HEK293 (cell line): Measurements from ENCODE around the gene PLK5.

Source experiments
- BCL11A ChIP-seq: fragments of 450-650 bp; formaldehyde crosslinking; IDR thresholded peaks from 2 replicates; pipeline ENCODE4 v1.5.1; 2016; ENCODE audit warnings: low read depth, missing biosample characterization, missing genetic modification characterization
- ZNF221 ChIP-seq: fragments of 450-650 bp; formaldehyde crosslinking; IDR thresholded peaks from 2 replicates; pipeline ENCODE4 v1.5.1; 2017; ENCODE audit warnings: missing biosample characterization, missing genetic modification characterization, borderline replicate concordance
- ZNF274 ChIP-seq, 2 experiments: fragments of 200-500 bp in 1 of 2; fragments of 450-650 bp in 1 of 2; sonication (Bioruptor generic) in 1 of 2; formaldehyde crosslinking in 1 of 2; IDR thresholded peaks; 2 replicates each; pipeline versions ENCODE4 v1.5.1 to v1.6.1; 2014 to 2016; ENCODE audit warnings: borderline replicate concordance in 1 of 2, inconsistent platforms in 1 of 2, low read length in 1 of 2, missing biosample characterization in 1 of 2, missing genetic modification characterization in 1 of 2
- ZNF747 ChIP-seq: fragments of 450-650 bp; formaldehyde crosslinking; IDR thresholded peaks from 2 replicates; pipeline ENCODE4 v1.5.1; 2016; ENCODE audit warnings: missing biosample characterization, missing genetic modification characterization
- TF ChIP-seq, protein P1 (sequence below): fragments of 450-650 bp; formaldehyde crosslinking; IDR thresholded peaks from 2 replicates; pipeline ENCODE4 v1.5.1; 2016; ENCODE audit warnings: missing biosample characterization, missing genetic modification characterization
- TF ChIP-seq, protein P2 (sequence below): fragments of 450-650 bp; formaldehyde crosslinking; IDR thresholded peaks from 2 replicates; pipeline ENCODE4 v1.5.1; 2016; ENCODE audit warnings: missing biosample characterization, missing genetic modification characterization
- TF ChIP-seq, protein P3 (sequence below): sonication (generic); formaldehyde crosslinking; IDR thresholded peaks from 2 replicates; pipeline ENCODE4 v1.8.1; 2022; ENCODE audit warnings: mild to moderate bottlenecking, moderate library complexity, missing genetic modification reagents
- TF ChIP-seq, protein P4 (sequence below): fragments of 450-650 bp; formaldehyde crosslinking; IDR thresholded peaks from 2 replicates; pipeline ENCODE4 v1.5.1; 2016; ENCODE audit warnings: missing biosample characterization, missing genetic modification characterization
- TF ChIP-seq, protein P5 (sequence below): fragments of 450-650 bp; formaldehyde crosslinking; IDR thresholded peaks from 2 replicates; pipeline ENCODE4 v1.5.1; 2016; ENCODE audit warnings: missing biosample characterization, missing genetic modification characterization
- TF ChIP-seq, protein P6 (sequence below): fragments of 450-650 bp; formaldehyde crosslinking; IDR thresholded peaks from 2 replicates; pipeline ENCODE4 v1.5.1; 2016; ENCODE audit warnings: missing biosample characterization, missing genetic modification characterization, borderline replicate concordance

DNA sequence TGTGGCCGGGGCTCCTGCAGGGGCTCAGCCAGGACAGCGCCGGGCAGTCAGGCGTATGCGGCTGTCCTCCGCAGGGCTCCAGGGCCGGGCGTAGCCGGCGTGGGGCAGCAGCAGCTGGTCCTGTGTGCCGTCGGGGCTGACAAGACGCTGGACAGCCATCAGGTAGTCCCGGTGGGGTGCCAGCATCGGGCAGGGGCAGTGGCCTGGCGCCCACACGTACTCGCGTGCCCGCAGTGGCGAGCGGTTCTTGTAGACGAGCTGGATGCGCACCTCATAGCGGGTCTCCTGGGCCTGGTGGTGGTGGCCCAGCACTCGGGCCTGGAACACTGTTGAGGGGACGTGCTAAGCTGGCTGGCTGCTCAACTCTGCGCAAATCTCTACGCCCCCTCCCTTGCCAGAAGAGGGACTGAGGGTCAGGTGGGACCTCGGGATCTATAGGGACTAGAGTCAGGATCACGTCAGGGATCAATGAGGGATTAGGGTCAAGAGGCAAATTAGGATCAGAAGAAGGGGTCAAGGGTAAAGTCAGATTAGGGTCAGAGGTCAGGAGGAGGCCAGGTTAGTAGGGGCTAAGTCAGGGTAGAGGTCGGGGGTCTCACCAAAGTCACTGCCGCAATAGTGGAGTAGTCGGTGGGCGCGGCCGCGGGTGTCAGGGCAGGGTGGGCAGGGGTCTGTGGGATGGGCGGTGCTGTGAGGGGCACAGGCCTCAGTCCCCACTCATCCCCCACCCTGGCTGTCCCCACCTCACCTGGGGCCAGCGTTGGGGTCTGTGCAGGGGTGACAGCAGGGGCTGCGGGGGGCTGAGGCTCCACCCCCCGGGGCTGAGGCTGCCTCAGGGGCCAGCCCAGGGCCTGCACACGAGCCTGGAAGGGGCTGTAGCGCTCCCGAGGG is 17.6 kb upstream of the PLK5 start:
- TF ChIP-seq, protein P1, sequence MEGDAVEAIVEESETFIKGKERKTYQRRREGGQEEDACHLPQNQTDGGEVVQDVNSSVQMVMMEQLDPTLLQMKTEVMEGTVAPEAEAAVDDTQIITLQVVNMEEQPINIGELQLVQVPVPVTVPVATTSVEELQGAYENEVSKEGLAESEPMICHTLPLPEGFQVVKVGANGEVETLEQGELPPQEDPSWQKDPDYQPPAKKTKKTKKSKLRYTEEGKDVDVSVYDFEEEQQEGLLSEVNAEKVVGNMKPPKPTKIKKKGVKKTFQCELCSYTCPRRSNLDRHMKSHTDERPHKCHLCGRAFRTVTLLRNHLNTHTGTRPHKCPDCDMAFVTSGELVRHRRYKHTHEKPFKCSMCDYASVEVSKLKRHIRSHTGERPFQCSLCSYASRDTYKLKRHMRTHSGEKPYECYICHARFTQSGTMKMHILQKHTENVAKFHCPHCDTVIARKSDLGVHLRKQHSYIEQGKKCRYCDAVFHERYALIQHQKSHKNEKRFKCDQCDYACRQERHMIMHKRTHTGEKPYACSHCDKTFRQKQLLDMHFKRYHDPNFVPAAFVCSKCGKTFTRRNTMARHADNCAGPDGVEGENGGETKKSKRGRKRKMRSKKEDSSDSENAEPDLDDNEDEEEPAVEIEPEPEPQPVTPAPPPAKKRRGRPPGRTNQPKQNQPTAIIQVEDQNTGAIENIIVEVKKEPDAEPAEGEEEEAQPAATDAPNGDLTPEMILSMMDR (tag by site-specific recombination), result no peak
- TF ChIP-seq, protein P2, sequence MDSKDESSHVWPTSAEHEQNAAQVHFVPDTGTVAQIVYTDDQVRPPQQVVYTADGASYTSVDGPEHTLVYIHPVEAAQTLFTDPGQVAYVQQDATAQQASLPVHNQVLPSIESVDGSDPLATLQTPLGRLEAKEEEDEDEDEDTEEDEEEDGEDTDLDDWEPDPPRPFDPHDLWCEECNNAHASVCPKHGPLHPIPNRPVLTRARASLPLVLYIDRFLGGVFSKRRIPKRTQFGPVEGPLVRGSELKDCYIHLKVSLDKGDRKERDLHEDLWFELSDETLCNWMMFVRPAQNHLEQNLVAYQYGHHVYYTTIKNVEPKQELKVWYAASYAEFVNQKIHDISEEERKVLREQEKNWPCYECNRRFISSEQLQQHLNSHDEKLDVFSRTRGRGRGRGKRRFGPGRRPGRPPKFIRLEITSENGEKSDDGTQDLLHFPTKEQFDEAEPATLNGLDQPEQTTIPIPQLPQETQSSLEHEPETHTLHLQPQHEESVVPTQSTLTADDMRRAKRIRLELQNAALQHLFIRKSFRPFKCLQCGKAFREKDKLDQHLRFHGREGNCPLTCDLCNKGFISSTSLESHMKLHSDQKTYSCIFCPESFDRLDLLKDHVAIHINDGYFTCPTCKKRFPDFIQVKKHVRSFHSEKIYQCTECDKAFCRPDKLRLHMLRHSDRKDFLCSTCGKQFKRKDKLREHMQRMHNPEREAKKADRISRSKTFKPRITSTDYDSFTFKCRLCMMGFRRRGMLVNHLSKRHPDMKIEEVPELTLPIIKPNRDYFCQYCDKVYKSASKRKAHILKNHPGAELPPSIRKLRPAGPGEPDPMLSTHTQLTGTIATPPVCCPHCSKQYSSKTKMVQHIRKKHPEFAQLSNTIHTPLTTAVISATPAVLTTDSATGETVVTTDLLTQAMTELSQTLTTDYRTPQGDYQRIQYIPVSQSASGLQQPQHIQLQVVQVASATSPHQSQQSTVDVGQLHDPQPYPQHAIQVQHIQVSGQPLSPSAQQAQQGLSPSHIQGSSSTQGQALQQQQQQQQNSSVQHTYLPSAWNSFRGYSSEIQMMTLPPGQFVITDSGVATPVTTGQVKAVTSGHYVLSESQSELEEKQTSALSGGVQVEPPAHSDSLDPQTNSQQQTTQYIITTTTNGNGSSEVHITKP (tag by site-specific recombination), result no peak
- TF ChIP-seq, protein P3, sequence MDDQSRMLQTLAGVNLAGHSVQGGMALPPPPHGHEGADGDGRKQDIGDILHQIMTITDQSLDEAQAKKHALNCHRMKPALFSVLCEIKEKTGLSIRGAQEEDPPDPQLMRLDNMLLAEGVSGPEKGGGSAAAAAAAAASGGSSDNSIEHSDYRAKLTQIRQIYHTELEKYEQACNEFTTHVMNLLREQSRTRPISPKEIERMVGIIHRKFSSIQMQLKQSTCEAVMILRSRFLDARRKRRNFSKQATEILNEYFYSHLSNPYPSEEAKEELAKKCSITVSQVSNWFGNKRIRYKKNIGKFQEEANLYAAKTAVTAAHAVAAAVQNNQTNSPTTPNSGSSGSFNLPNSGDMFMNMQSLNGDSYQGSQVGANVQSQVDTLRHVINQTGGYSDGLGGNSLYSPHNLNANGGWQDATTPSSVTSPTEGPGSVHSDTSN (CRISPR knock-in tag), result no peak
- no peak for TF ChIP-seq ZNF747 (tag by site-specific recombination)
- TF ChIP-seq ZNF274 (IDR thresholded peaks at IDR 0.05; ENCODE audit: low read length), result no peak
- no peak for TF ChIP-seq ZNF274 (tag by site-specific recombination; IDR thresholded peaks at IDR 0.05; ENCODE audit: borderline replicate concordance)
- TF ChIP-seq BCL11A, result peak; percentile 70; the same call in 1 of the 2 replicates
- no peak for TF ChIP-seq ZNF221
- TF ChIP-seq, protein P4, sequence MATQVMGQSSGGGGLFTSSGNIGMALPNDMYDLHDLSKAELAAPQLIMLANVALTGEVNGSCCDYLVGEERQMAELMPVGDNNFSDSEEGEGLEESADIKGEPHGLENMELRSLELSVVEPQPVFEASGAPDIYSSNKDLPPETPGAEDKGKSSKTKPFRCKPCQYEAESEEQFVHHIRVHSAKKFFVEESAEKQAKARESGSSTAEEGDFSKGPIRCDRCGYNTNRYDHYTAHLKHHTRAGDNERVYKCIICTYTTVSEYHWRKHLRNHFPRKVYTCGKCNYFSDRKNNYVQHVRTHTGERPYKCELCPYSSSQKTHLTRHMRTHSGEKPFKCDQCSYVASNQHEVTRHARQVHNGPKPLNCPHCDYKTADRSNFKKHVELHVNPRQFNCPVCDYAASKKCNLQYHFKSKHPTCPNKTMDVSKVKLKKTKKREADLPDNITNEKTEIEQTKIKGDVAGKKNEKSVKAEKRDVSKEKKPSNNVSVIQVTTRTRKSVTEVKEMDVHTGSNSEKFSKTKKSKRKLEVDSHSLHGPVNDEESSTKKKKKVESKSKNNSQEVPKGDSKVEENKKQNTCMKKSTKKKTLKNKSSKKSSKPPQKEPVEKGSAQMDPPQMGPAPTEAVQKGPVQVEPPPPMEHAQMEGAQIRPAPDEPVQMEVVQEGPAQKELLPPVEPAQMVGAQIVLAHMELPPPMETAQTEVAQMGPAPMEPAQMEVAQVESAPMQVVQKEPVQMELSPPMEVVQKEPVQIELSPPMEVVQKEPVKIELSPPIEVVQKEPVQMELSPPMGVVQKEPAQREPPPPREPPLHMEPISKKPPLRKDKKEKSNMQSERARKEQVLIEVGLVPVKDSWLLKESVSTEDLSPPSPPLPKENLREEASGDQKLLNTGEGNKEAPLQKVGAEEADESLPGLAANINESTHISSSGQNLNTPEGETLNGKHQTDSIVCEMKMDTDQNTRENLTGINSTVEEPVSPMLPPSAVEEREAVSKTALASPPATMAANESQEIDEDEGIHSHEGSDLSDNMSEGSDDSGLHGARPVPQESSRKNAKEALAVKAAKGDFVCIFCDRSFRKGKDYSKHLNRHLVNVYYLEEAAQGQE (tag by site-specific recombination), result no peak
- TF ChIP-seq, protein P5, sequence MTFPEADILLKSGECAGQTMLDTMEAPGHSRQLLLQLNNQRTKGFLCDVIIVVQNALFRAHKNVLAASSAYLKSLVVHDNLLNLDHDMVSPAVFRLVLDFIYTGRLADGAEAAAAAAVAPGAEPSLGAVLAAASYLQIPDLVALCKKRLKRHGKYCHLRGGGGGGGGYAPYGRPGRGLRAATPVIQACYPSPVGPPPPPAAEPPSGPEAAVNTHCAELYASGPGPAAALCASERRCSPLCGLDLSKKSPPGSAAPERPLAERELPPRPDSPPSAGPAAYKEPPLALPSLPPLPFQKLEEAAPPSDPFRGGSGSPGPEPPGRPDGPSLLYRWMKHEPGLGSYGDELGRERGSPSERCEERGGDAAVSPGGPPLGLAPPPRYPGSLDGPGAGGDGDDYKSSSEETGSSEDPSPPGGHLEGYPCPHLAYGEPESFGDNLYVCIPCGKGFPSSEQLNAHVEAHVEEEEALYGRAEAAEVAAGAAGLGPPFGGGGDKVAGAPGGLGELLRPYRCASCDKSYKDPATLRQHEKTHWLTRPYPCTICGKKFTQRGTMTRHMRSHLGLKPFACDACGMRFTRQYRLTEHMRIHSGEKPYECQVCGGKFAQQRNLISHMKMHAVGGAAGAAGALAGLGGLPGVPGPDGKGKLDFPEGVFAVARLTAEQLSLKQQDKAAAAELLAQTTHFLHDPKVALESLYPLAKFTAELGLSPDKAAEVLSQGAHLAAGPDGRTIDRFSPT (tag by site-specific recombination), result peak; percentile 16; the same call in 1 of the 2 replicates
- TF ChIP-seq, protein P6, sequence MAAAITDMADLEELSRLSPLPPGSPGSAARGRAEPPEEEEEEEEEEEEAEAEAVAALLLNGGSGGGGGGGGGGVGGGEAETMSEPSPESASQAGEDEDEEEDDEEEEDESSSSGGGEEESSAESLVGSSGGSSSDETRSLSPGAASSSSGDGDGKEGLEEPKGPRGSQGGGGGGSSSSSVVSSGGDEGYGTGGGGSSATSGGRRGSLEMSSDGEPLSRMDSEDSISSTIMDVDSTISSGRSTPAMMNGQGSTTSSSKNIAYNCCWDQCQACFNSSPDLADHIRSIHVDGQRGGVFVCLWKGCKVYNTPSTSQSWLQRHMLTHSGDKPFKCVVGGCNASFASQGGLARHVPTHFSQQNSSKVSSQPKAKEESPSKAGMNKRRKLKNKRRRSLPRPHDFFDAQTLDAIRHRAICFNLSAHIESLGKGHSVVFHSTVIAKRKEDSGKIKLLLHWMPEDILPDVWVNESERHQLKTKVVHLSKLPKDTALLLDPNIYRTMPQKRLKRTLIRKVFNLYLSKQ (tag by site-specific recombination), result no peak
